GM19463 (cell line): ENCODE data around the gene ATP6V1F.

Experiments
- ATAC-seq: cut with Tn5 transposase; IDR thresholded peaks from one replicate; pipeline ENCODE4 v1.9.1; 2021; ENCODE audit warnings: mild to moderate bottlenecking, moderate library complexity; ENCODE audit not compliant: unreplicated experiment

Gene ATP6V1F

DNA sequence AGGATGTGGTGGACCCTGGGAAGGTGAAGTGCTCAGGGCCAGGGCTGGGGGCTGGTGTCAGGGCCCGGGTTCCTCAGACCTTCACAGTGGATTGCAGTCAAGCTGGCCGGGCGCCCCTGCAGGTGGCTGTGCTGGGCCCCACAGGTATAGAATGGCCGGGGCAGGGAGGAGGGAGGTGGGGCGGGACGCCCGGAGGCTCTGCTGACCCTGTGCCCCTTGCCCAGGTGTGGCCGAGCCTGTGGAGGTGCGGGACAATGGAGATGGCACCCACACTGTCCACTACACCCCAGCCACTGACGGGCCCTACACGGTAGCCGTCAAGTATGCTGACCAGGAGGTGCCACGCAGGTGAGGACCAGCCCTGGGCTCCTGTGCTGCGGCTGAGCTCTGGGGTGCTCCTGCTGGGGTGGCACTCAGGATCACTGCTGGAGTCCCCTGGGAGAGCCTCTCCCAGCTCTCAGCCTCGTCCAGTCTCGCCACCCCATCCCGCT, 14.9 kb upstream of the ATP6V1F start:
- ATAC-seq, result no peak

DNA sequence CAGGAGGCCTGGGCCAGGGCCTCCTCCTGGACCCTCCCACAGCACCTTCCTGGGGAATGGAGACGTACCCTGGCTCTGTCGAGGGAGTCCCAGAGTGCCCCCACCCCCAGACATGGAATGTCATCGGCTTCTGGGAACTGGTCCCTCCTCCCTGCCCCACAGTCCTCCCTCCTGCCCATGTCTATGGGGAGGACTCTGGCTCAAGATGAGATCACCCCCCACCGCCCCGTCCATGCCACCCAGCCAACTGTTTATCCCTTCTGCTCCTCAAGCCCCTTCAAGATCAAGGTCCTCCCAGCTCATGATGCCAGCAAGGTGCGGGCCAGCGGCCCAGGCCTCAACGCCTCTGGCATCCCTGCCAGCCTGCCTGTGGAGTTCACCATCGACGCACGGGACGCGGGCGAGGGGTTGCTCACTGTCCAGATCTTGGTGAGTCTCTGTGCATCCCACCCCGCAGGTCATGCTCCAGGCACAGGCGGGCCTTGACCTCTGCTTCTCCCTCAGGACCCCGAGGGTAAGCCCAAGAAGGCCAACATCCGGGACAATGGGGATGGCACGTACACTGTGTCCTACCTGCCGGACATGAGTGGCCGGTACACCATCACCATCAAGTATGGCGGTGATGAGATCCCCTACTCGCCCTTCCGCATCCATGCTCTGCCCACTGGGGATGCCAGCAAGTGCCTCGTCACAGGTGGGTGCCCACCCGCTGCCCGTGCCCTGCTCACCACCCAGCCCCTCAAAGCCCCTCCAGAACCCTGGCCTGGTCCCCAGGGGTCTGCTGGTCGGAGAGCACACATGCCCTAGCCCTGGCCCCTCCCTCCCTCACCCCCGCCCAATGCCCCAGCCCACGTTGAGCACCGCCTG, 14.1 kb upstream of the ATP6V1F start:
- no peak for ATAC-seq

GRCh38 chr7:128849156-128849515, 13.5 kb upstream of the ATP6V1F start:
- ATAC-seq, result no peak

- ATAC-seq, result no peak
Observed at GRCh38 chr7:128849804-128850490, 12.7 kb upstream of the ATP6V1F start.

DNA sequence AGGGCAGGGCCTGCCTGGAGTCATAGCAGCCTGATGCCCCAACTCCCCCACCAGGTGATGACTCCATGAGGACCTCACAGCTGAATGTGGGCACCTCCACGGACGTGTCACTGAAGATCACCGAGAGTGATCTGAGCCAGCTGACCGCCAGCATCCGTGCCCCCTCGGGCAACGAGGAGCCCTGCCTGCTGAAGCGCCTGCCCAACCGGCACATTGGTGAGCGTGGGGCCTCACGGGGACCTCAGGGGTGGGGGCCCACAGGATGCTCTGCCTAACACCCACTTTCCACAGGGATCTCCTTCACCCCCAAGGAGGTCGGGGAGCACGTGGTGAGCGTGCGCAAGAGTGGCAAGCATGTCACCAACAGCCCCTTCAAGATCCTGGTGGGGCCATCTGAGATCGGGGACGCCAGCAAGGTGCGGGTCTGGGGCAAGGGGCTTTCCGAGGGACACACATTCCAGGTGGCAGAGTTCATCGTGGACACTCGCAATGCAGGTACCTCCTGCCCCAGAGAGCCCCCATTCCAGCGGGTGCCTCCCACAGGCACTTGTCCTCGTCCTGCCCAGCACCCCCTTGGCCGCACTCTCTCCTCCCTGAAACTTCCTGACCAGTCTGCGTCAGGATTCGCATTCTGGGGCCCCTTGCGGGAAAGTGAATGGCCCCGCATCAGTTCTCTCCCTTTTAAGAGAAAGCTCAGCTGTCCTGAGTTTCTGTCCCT, 10.0 kb upstream of the ATP6V1F start:
- no peak for ATAC-seq

- ATAC-seq, result no peak
Observed at GRCh38 chr7:128853799-128854198, 8.9 kb upstream of the ATP6V1F start.

GRCh38 chr7:128854396-128854795, 8.3 kb upstream of the ATP6V1F start:
- ATAC-seq, result no peak

- no peak for ATAC-seq
Observed at GRCh38 chr7:128855559-128855958, 7.1 kb upstream of the ATP6V1F start.

DNA sequence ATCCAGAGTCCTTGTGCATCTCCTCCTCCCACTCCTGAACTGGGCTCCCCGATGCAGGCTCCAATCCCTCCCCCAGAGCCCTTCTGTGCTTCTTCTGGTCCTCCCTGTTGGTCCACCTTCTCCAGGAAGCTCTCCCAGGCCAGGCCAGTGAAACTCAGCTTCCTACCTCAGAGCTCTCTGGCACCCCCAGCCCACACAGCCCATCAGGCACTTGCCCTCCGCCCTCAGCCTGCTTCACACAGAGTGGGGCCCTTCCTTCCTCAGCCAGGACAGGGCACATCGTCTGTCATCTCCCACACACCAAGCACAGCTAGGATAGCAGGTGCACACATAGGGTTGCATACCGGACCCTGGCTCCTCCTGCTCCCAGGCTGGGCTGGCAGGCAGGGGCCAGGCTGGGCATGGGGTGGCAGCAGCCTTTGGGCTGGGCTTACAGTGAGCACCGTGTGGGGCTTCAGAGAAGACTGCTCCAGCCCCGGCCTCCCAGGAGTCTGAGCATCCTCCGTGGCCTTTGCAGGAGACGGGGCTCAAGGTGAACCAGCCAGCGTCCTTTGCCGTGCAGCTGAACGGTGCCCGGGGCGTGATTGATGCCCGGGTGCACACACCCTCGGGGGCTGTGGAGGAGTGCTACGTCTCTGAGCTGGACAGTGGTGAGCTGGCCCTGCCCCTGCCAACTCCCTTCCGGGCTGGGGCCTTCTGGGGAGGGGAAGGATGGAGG, 6.5 kb upstream of the ATP6V1F start:
- ATAC-seq, result no peak

DNA sequence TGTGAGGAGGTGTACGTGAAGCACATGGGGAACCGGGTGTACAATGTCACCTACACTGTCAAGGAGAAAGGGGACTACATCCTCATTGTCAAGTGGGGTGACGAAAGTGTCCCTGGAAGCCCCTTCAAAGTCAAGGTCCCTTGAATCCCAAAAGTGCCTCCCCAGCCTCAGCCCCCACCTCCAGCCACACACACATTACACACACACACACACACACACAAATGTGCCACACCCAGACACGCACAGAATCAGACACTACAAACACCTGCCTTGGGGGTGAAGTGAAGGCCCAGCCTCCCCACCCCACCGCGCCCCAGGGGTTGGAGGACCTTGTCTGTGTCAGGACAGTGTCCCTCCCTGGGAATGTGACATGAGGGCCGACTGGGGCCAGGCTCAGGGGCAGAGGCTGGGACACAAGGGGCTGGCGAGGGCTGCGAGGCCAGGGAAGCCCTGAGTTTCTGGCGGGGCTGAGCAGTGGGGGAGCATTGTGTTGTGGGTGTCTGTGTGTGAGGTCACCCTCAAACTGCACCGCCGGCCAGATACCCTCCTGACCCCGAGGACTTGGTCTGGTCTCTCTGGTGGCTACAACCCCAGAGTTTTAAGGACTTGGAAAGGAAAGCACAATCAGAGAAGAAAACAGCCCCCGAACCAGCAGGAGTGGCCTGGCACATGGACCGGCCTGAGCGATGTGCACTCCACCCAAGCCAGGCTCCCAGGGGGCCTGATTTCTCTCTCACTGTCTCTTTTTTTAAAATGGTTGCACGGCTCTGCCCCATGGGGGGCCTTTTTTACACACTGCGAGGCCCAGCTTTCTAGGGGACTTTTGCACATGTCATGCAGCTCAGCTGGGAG, 4.0 kb upstream of the ATP6V1F start:
- ATAC-seq, result no peak

DNA sequence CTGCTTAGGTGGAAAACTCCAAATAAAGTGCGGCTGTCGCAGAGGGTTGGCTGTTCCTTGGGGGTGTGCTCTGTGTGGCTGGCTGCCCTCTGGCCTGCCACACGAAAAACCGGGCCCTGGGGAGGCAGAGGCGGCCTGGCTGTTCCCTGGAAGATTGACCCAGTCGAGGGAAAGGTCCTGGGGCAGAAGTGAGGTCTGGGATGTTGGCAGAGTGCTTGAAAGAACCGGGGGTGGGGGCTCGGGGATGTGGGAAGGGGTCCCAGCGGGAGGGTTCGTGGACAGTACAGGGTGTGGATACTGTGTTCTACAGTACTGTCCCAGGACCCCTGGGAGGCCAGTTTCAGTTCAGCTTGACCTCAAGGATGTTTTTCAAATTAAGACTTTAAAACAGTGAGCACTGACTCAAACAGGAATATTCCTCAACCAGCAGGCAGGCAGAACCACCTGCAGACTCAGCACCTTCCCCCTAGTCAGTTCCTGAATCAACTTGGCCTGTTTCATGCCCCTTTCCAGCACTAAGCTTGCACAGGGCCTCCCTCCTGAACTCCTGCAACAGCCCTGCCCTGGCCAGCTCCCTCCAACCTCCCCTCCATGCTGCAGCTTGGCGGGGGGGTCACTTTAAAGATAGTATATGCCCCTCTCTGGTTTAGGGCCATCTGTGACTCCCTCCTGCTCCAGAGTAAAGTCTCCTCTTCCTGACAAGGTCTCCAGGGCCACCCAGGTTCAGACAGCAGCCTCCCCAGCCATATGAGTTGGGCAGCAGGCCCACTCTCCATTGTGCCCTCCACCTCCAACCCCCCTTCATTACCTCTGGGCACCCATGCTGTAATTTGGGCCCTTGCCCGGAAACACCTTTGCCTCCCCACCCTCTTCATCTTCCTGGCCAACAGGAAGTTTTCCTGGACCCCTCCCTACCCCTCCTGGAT, 3.2 kb upstream of the ATP6V1F start:
- ATAC-seq, result no peak

DNA sequence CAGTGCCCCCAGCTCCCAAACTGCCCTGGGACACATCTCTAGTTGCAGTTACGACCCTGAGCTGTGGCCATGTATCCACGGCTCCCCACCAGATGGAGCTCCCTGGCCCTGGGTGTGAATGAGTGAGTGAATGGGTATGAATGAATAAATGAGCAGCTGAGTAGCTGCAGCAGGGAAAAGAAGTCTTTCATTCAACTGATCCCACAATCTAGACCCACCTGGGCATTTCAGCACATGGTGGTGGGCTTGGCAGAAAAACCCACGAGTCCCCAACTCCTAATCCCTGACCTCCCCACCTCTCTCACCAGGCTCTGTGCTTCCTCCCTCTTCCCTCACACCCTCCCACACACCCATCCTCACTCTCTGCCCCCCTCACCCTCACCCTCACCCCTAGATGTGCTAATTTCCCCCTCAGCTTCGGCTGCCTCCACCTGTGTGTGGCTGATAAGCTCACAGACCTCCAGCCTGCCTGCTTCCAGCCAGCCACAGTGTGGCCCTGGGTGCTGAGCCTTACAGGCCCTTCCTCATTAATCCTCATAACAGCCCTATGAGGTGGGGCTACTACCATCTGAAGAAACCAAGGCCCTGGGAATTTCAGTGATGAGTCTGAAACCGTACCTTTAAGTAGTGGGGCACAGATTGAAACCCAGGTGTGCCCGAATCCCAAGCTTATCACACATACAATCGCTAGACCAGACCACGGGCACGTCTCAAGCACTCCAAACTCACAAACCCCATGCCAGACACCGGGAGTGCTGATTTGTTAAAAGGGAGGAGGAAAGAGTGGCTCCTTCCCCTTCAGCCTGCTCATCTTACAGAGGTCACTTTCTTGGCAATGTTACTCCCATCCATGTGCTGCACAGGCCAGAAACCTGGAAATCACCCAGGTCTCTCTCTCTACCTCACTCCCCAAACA, 2.2 kb upstream of the ATP6V1F start:
- no peak for ATAC-seq

DNA sequence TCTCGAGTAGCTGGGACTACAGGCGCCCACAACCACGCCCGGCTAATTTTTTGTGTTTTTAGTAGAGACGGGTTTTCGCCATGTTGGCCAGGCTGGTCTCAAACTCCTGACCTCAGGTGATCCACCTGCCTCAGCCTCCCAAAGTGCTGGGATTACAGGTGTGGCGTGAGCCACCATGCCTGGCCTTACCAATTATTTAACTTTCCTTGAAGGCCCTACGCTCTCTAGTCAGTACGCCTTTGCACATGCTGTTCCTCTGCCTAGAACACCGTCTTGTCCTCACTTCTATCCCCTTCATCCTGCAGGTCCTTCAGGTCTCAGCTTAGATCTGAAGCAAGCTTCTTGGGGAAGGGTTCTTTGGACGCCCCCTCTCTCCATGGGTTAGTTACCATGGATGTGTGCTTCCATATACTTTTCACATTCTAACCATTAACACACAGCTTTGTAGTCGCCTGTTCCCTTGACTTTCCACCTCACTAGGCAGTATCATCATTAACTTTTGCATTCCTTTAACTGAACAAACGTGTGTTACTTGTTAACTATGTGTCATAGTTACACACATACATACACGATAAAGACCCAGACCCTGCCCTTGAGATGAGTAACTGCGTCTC, 592 bp upstream of the ATP6V1F start:
- no peak for ATAC-seq

DNA sequence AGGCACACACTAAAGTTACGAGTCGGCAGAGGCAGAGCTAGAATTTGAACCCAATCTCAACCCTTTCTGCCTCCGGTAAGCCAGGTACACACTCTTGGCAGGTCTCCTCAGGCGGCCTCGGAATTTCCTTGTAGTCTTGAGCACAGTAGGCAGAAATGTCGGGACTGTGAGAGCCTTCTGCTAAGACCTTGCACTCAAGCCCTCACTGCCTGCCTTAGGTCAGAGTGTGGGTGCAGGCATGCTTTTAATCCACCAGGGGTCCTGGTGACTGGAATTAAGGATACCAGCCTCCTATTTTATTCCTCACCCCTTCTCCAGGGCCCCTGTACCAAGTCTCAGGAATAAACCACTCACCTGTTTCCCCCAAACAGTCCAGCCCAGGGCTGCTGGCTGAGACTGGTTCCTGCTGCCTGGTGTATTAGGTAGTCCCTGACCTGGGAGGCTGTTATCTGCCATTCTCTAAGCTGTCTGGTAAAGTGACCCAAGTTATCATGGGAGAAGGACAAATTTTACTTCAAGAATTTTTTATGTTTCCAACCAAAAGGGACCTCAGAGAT, 855 bp downstream of the ATP6V1F start:
- ATAC-seq, result peak; percentile 40

GRCh38 chr7:128865303-128865702, 2.6 kb downstream of the ATP6V1F start:
- ATAC-seq, result no peak

- no peak for ATAC-seq
Observed at GRCh38 chr7:128865996-128866877, 3.6 kb downstream of the ATP6V1F start.
